ENCODE data around the gene TCAIM.

The TCAIM gene

GRCh38 chr3:44420676-44421075 lies 82.1 kb downstream of the TCAIM start:
- no peaks in the 10 kb centered on the region for H3K4me1 ChIP-seq (ENCODE audit: control insufficient read depth in 1 of 2, insufficient read depth in 1 of 2, low read depth in 1 of 2, low read length in 1 of 2)
- no peak for TF ChIP-seq CTCF (IDR thresholded peaks at IDR 0.05)
- peaks cover 38% of the 10 kb centered on the region for H3K36me3 ChIP-seq

GRCh38 chr3:44421280-44421679 lies 82.7 kb downstream of the TCAIM start:
- no peak overlapping the region for H3K4me3 ChIP-seq (ENCODE audit: low read depth in 1 of 2, low read length in 1 of 2)
- H3K36me3 ChIP-seq: peaks cover 36% of the 10 kb centered on the region
- TF ChIP-seq CTCF (IDR thresholded peaks at IDR 0.05): no peak

More at GRCh38 chr3:44420676-44421075, 82.1 kb downstream of the TCAIM start:
- Histone ChIP-seq H3K27ac (no peak overlapping the region), H3K27me3 (no peaks in the 10 kb centered on the region), H3K9me3 (no peaks in the 10 kb centered on the region), H3K4me3 (ENCODE audit: low read depth in 1 of 2, low read length in 1 of 2) (no peak overlapping the region)

GRCh38 chr3:44424758-44425157 lies 86.2 kb downstream of the TCAIM start:
- no peak overlapping the region for H3K4me3 ChIP-seq (ENCODE audit: low read depth in 1 of 2, low read length in 1 of 2)
- H3K4me1 ChIP-seq (ENCODE audit: control insufficient read depth in 1 of 2, insufficient read depth in 1 of 2, low read depth in 1 of 2, low read length in 1 of 2): no peaks in the 10 kb centered on the region
- no peaks in the 10 kb centered on the region for H3K27me3 ChIP-seq
- H3K9me3 ChIP-seq: no peaks in the 10 kb centered on the region
- H3K36me3 ChIP-seq: peaks cover 31% of the 10 kb centered on the region
- H3K27ac ChIP-seq: no peak overlapping the region
- no peak for TF ChIP-seq CTCF (IDR thresholded peaks at IDR 0.05)

More at GRCh38 chr3:44421280-44421679, 82.7 kb downstream of the TCAIM start:
- H3K4me1 ChIP-seq (ENCODE audit: control insufficient read depth in 1 of 2, insufficient read depth in 1 of 2, low read depth in 1 of 2, low read length in 1 of 2): no peaks in the 10 kb centered on the region
- H3K27me3 ChIP-seq: no peaks in the 10 kb centered on the region
- H3K9me3 ChIP-seq: no peaks in the 10 kb centered on the region
- H3K27ac ChIP-seq: no peak overlapping the region

GRCh38 chr3:44427683-44428082 lies 89.1 kb downstream of the TCAIM start:
- H3K27ac ChIP-seq: no peak overlapping the region
- H3K4me1 ChIP-seq (ENCODE audit: control insufficient read depth in 1 of 2, insufficient read depth in 1 of 2, low read depth in 1 of 2, low read length in 1 of 2): no peaks in the 10 kb centered on the region
- TF ChIP-seq CTCF (IDR thresholded peaks at IDR 0.05): no peak

GRCh38 chr3:44428910-44429309 lies 90.3 kb downstream of the TCAIM start:
- Histone ChIP-seq H3K9me3 (no peaks in the 10 kb centered on the region), H3K27ac (no peak overlapping the region), H3K27me3 (no peaks in the 10 kb centered on the region), H3K4me1 (ENCODE audit: control insufficient read depth in 1 of 2, insufficient read depth in 1 of 2, low read depth in 1 of 2, low read length in 1 of 2) (no peaks in the 10 kb centered on the region), H3K36me3 (peaks cover 34% of the 10 kb centered on the region), H3K4me3 (ENCODE audit: low read depth in 1 of 2, low read length in 1 of 2) (no peak overlapping the region)
- TF ChIP-seq CTCF (IDR thresholded peaks at IDR 0.05): no peak

More at GRCh38 chr3:44427683-44428082, 89.1 kb downstream of the TCAIM start:
- Histone ChIP-seq H3K27me3 (no peaks in the 10 kb centered on the region), H3K36me3 (peaks cover 23% of the 10 kb centered on the region), H3K4me3 (ENCODE audit: low read depth in 1 of 2, low read length in 1 of 2) (no peak overlapping the region), H3K9me3 (no peaks in the 10 kb centered on the region)

- TF ChIP-seq CTCF (IDR thresholded peaks at IDR 0.05): no peak
- Histone ChIP-seq H3K27ac (no peak overlapping the region), H3K4me3 (ENCODE audit: low read depth in 1 of 2, low read length in 1 of 2) (no peak overlapping the region), H3K27me3 (no peaks in the 10 kb centered on the region), H3K4me1 (ENCODE audit: control insufficient read depth in 1 of 2, insufficient read depth in 1 of 2, low read depth in 1 of 2, low read length in 1 of 2) (no peaks in the 10 kb centered on the region), H3K9me3 (no peaks in the 10 kb centered on the region), H3K36me3 (peaks cover 34% of the 10 kb centered on the region)
These were observed 90.9 kb downstream of the TCAIM start for GRCh38 chr3:44429459-44429858.

All from neutrophil (primary cell).